ENCODE data around the gene RAB7B. TPM values are rescaled to one million over a fixed set of nuclear protein-coding genes. Genes with fewer than 3 reads are reported as not detected.

RAB7B gene
- total RNA-seq, 1 experiment from 2014 or later: 3.6 TPM

DNA sequence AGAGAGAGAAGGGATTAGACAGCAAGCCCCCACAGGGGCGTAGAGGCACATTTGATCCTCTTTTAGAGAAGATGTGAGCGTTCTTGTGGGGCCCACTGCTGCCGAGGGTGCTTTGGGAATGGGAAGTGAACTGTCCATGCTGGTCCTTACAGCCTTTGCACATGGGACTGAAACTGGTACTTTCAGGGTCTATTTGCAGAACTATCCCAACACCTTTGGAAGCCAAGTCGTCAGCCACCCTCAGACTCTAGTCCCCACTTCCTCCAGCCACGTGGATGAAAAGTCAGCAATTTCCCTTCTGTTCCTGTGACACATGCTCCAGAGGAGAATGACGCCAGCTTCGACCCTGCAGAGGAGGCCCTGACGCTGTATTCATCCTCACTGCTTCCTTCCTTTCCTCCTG, 2.6 kb upstream of the RAB7B start:
- H3K9me3 Mint-ChIP-seq (ENCODE audit: unreplicated experiment): no peaks in the 10 kb centered on the region
- ChIA-PET POLR2A (no interaction called here), CTCF (interaction anchor here (0.8 to 2.9 kb wide), 2 partner anchors 20 to 24 kb away, joined by 3 to 14 read pairs; no protein-coding TSS in a partner anchor)
- H3K36me3 Mint-ChIP-seq (ENCODE audit: insufficient read depth, unreplicated experiment): no peaks in the 10 kb centered on the region
- H3K4me1 Mint-ChIP-seq (ENCODE audit: insufficient read depth, unreplicated experiment): peaks cover 36% of the 10 kb centered on the region
- no peaks in the 10 kb centered on the region for H3K27me3 Mint-ChIP-seq (ENCODE audit: insufficient read depth, unreplicated experiment)
- intact Hi-C loops (cut with micrococcal nuclease): no loop called here
- DNase-seq (ENCODE audit: unreplicated experiment): no peak
- TF ChIP-seq, protein P1, sequence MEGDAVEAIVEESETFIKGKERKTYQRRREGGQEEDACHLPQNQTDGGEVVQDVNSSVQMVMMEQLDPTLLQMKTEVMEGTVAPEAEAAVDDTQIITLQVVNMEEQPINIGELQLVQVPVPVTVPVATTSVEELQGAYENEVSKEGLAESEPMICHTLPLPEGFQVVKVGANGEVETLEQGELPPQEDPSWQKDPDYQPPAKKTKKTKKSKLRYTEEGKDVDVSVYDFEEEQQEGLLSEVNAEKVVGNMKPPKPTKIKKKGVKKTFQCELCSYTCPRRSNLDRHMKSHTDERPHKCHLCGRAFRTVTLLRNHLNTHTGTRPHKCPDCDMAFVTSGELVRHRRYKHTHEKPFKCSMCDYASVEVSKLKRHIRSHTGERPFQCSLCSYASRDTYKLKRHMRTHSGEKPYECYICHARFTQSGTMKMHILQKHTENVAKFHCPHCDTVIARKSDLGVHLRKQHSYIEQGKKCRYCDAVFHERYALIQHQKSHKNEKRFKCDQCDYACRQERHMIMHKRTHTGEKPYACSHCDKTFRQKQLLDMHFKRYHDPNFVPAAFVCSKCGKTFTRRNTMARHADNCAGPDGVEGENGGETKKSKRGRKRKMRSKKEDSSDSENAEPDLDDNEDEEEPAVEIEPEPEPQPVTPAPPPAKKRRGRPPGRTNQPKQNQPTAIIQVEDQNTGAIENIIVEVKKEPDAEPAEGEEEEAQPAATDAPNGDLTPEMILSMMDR (IDR thresholded peaks at IDR 0.05; ENCODE audit: unreplicated experiment): no peak
- BruUV-seq (replicated peaks): no TSS peak
- no peak overlapping the region for H3K27ac Mint-ChIP-seq (ENCODE audit: low read depth, unreplicated experiment)
- no peak overlapping the region for H3K4me3 Mint-ChIP-seq (ENCODE audit: unreplicated experiment)

DNA sequence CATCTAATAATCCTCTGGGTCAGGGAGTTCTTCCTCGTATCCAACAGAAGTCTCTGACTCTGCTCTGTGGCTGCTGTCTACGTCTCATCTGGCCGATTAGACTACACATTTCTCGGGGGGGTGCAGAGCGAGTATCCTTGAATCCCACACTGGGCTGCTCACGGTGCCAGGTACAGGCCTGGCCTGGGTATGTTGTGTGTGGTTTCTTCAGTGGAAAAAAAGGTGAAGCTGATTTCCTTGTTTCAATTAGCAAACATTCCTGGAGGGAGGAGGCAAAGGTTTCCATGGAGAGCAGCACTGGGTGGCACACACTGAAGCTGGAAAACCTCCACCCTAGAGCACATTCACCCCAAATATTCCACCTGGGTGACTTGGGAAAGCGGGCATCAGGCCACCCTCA, 2.0 kb upstream of the RAB7B start:
- H3K4me3 Mint-ChIP-seq (ENCODE audit: unreplicated experiment): no peak overlapping the region
- no peaks in the 10 kb centered on the region for H3K36me3 Mint-ChIP-seq (ENCODE audit: insufficient read depth, unreplicated experiment)
- ChIA-PET CTCF (interaction anchor here (0.7 to 2.9 kb wide), 4 partner anchors 9 to 100 kb away, joined by 3 to 14 read pairs (median 3); no protein-coding TSS in a partner anchor), POLR2A (interaction anchor here (0.7 to 1.0 kb wide), 2 partner anchors 23 to 24 kb away, joined by 3 to 6 read pairs; no protein-coding TSS in a partner anchor)
- H3K9me3 Mint-ChIP-seq (ENCODE audit: unreplicated experiment): no peaks in the 10 kb centered on the region
- no peaks in the 10 kb centered on the region for H3K27me3 Mint-ChIP-seq (ENCODE audit: insufficient read depth, unreplicated experiment)
- H3K4me1 Mint-ChIP-seq (ENCODE audit: insufficient read depth, unreplicated experiment): peaks cover 37% of the 10 kb centered on the region
- H3K27ac Mint-ChIP-seq (ENCODE audit: low read depth, unreplicated experiment): no peak overlapping the region
- TF ChIP-seq, protein P1 (IDR thresholded peaks at IDR 0.05; ENCODE audit: unreplicated experiment): no peak
- BruUV-seq (replicated peaks): no TSS peak
- intact Hi-C loops (cut with micrococcal nuclease): no loop called here
- DNase-seq (ENCODE audit: unreplicated experiment): no peak

DNA sequence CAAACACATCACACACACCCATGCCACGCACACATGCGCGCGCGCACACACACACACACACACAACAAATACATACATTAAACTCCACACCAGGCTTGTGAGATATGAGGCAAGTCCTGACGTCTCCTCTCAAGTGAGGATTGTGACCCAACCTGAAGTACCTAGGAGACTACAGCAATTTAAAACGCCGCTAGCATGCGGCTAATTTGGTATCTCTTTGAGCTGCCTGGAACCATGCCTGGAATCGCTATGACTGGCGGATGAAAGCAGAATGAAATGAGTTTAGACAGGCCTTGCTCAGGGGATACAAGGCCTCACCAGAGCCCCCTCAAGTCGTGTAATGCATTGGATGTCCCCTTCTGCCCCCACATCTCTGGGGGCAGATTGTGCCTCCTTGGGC, 1.6 kb upstream of the RAB7B start:
- no peak for DNase-seq (ENCODE audit: unreplicated experiment)
- POLR2A ChIA-PET: interaction anchor here (0.7 to 1.0 kb wide), 2 partner anchors 22 to 24 kb away, joined by 3 to 6 read pairs; no protein-coding TSS in a partner anchor
- H3K27me3 Mint-ChIP-seq (ENCODE audit: insufficient read depth, unreplicated experiment): no peaks in the 10 kb centered on the region
- H3K36me3 Mint-ChIP-seq (ENCODE audit: insufficient read depth, unreplicated experiment): no peaks in the 10 kb centered on the region
- H3K9me3 Mint-ChIP-seq (ENCODE audit: unreplicated experiment): no peaks in the 10 kb centered on the region
- TF ChIP-seq, protein P1 (IDR thresholded peaks at IDR 0.05; ENCODE audit: unreplicated experiment): no peak
- intact Hi-C loops (cut with micrococcal nuclease): no loop called here
- H3K4me1 Mint-ChIP-seq (ENCODE audit: insufficient read depth, unreplicated experiment): peaks cover 37% of the 10 kb centered on the region
- BruUV-seq (replicated peaks): no TSS peak
- CTCF ChIA-PET: interaction anchor here (0.7 to 2.9 kb wide), 4 partner anchors 9 to 100 kb away, joined by 3 to 14 read pairs (median 3); no protein-coding TSS in a partner anchor
- no peak overlapping the region for H3K4me3 Mint-ChIP-seq (ENCODE audit: unreplicated experiment)
- H3K27ac Mint-ChIP-seq (ENCODE audit: low read depth, unreplicated experiment): peak overlapping the region; percentile 1

DNA sequence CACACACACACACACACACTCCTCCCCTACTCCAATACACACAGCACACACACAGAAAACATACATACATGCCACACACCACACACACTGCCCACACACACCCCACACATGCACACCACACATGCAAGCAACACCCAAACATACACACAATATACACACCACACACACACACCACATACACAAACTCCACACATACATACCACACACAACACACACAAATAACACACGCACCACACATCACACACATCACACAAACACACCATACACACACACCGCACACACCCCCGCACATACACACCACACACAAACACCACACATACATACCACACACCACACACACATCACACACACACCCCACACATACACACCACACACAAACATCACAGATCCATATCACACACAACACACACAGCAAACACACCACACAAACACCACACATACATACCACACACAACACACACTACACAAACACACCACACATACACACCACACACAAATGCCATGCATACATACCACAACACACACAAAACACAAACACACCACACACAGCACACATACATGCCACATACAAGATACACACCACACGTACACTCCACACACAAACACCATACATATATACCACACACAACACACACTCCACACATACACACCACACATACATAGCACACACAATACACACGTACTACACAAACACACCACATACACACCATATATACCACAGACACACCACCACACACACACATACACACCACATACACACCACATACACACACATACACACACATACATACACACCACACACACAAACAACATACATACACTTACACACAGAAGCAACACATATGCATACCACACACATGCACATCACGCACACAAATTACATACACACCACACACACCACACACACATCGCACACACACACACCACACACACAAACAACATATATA, 932 bp upstream of the RAB7B start:
- H3K27me3 Mint-ChIP-seq (ENCODE audit: insufficient read depth, unreplicated experiment): no peaks in the 10 kb centered on the region
- POLR2A ChIA-PET: interaction anchor here (0.6 to 1.8 kb wide), 18 partner anchors 7 to 706 kb away, joined by 3 to 52 read pairs (median 6); partner anchors contain the start of gene CTSE
- intact Hi-C loops (cut with micrococcal nuclease): no loop called here
- TF ChIP-seq, protein P1 (IDR thresholded peaks at IDR 0.05; ENCODE audit: unreplicated experiment): no peak
- H3K4me1 Mint-ChIP-seq (ENCODE audit: insufficient read depth, unreplicated experiment): peaks cover 37% of the 10 kb centered on the region
- H3K36me3 Mint-ChIP-seq (ENCODE audit: insufficient read depth, unreplicated experiment): no peaks in the 10 kb centered on the region
- CTCF ChIA-PET: interaction anchor here (0.7 to 2.9 kb wide), 10 partner anchors 10 to 105 kb away, joined by 3 to 31 read pairs (median 8); no protein-coding TSS in a partner anchor
- no peak for DNase-seq (ENCODE audit: unreplicated experiment)
- peaks cover under 1% of the 10 kb centered on the region for H3K9me3 Mint-ChIP-seq (ENCODE audit: unreplicated experiment)
- no TSS peak for BruUV-seq (replicated peaks)
- H3K27ac Mint-ChIP-seq (ENCODE audit: low read depth, unreplicated experiment): peak overlapping the region; percentile 1
- peak overlapping the region; percentile 9 for H3K4me3 Mint-ChIP-seq (ENCODE audit: unreplicated experiment)
